Ovary (tissue), 9 donors: ENCODE measurements around the gene DNTT. TPM values are rescaled to one million over a fixed set of nuclear protein-coding genes. Genes with fewer than 3 reads are reported as not detected.

Experiments used
- DNase-seq, 5 donors: peaks; one replicate each; pipeline ENCODE4 v3.0.0-alpha.2; 2019 to 2020
- H3K27ac ChIP-seq, 2 donors: fragments of 200-600 bp; one replicate each; pipeline versions ENCODE4 v1.5.1 to v1.8.0; 2019 to 2022
- H3K27me3 ChIP-seq: fragments of 200-600 bp; one replicate; pipeline ENCODE4 v1.8.0; 2022
- H3K36me3 ChIP-seq: fragments of 200-600 bp; sonication (generic); one replicate; pipeline ENCODE4 v1.5.1; 2019
- H3K4me1 ChIP-seq: one replicate; pipeline ENCODE4 v1.8.1; 2013; ENCODE audit warnings: mild to moderate bottlenecking, moderate library complexity; ENCODE audit not compliant: insufficient read depth
- H3K4me3 ChIP-seq: fragments of 200-600 bp; sonication (generic); one replicate; pipeline ENCODE4 v1.5.1; 2017
- H3K9me3 ChIP-seq, 2 donors: fragments of 200-600 bp in 1 of 2; sonication (generic) in 1 of 2; one replicate each; pipeline versions ENCODE4 v1.5.1 to v1.8.1; 2013 to 2019; ENCODE audit warnings: mild to moderate bottlenecking in 1 of 2, moderate library complexity in 1 of 2
- EP300 ChIP-seq: sonication (generic); formaldehyde crosslinking; IDR thresholded peaks from one replicate; pipeline ENCODE4 v1.6.1; 2017; ENCODE audit warnings: antibody characterized with exemption
- POLR2A ChIP-seq: fragments of 450-650 bp; IDR thresholded peaks from one replicate; pipeline ENCODE4 v1.6.1; 2017; ENCODE audit warnings: antibody characterized with exemption, mild to moderate bottlenecking, moderate library complexity
- WGBS, 3 donors: extraction: QIAGEN DNeasy Blood & Tissue Kit in 1 of 3; methylation state at CpG; one replicate each; pipeline versions ENCODE4 v1.1.5 to v1.1.7; 2013 to 2017; 5-methylcytosine and 5-hydroxymethylcytosine counted together
- intact Hi-C, 4 donors: fragments of 100-400 bp; cut with DNase I; formaldehyde crosslinking; loops; one replicate each; pipeline versions ENCODE4 v1.11.0 to v1.15.1; 2022 to 2023
- polyA plus RNA-seq, 2 donors: library from polyadenylated mRNA; stranded (reverse); fragments of 200-250 nt in 1 of 2; fragments of 350-450 nt in 1 of 2; fragmentation: Illumina TruSeq in 1 of 2; extraction: RNeasy Lipid Tissue Mini Kit (QIAGEN cat#74804) in 1 of 2; gene quantifications; one replicate each; pipeline ENCODE4 v1.2.3, GENCODE V29; 2013 to 2014
- total RNA-seq, 7 donors: library from RNA; depleted of rRNA in 2 of 7; stranded (reverse); fragments of >200 nt in 2 of 7; fragmentation: NEBNext Ultra II Directional in 3 of 7; extraction: Animal tissue kit (Norgen Biotek cat#: 25700) in 3 of 7; gene quantifications; one replicate each; pipeline versions ENCODE4 v1.1.0 to v1.2.4, GENCODE V29; 2016 to 2023
- TF ChIP-seq, protein P1 (sequence below), 3 donors: fragments of 450-650 bp in 2 of 3; fragments of 200-600 bp in 1 of 3; IDR thresholded peaks; one replicate each; pipeline versions ENCODE4 v1.5.1 to v1.8.0; 2016 to 2022; ENCODE audit warnings: antibody characterized with exemption in 3 of 3, mild to moderate bottlenecking in 1 of 3
- donor health status: DM: no; HTN: no; CAD: no; lungs with moderate emphysema.
- donor health status: DM: no; HTN: no; CAD: no.
- donor health status: Bipolar disorder and iron deficiency.
- donor health status: DM: yes; HTN: yes; CAD: no.
- donor health status: DM: no; HTN: no; CAD: no.
- donor health status: DM: yes; HTN: yes; CAD: no.

DNTT gene
- total and polyA plus RNA-seq, 9 donors, result not detected

DNA sequence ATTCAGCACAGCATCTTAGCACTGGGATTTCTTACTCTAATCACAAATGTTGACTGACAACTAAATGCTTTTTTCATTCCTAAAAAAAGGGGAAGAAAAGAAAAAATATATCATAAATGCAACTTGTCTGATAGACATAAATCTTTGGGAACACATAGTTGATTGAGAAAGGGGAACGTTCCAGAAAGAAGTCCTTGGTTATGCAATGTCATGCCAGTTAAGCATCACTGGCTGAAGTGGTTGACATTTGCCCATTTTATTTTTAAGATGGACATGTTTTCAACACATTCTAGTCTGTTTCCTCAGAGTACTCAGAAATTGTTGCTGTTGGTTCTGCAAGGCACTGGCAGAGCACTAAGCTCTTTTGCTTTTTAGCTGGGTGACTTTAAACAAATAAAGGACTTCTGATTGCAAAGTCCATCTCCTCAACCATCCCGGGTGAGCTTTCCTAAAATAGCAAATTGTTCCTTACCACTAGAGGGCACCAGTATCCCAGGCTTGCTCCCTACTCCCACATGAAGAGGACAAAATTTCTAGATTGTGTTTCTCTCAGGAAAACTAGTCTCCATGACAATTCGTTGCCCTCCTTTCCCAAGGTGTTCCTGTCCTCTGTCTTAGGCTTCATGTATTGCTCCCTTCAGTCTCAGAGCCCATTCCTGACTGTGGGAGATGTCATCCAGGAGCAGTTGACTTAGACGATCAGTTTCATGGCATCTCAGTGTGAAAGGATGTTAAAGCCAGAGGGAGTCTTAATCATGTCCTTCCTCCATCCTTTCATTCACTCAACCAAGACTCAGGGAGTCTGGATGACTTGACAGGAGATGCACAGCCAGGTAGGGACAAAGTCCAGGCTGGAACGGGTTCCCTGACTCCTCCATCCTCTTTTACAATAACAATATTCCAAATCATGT lies 30.6 kb downstream of the DNTT start:
- H3K36me3 ChIP-seq, result no peaks in the 10 kb centered on the region
- H3K9me3 ChIP-seq, result no peaks in the 10 kb centered on the region
- TF ChIP-seq POLR2A (no peak), EP300 (no peak)
- TF ChIP-seq, protein P1, sequence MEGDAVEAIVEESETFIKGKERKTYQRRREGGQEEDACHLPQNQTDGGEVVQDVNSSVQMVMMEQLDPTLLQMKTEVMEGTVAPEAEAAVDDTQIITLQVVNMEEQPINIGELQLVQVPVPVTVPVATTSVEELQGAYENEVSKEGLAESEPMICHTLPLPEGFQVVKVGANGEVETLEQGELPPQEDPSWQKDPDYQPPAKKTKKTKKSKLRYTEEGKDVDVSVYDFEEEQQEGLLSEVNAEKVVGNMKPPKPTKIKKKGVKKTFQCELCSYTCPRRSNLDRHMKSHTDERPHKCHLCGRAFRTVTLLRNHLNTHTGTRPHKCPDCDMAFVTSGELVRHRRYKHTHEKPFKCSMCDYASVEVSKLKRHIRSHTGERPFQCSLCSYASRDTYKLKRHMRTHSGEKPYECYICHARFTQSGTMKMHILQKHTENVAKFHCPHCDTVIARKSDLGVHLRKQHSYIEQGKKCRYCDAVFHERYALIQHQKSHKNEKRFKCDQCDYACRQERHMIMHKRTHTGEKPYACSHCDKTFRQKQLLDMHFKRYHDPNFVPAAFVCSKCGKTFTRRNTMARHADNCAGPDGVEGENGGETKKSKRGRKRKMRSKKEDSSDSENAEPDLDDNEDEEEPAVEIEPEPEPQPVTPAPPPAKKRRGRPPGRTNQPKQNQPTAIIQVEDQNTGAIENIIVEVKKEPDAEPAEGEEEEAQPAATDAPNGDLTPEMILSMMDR (IDR thresholded peaks at IDR 0.05), result no peak
- H3K27me3 ChIP-seq, result no peaks in the 10 kb centered on the region
- DNase-seq, result no peak
- WGBS, 3 donors, result 35 to 40% (median 36%) methylated on average over 5 of the region's 5 CpGs
- H3K4me1 ChIP-seq, result no peaks in the 10 kb centered on the region
- intact Hi-C loops, result no loop called here
- no peak overlapping the region for H3K27ac ChIP-seq
- no peak overlapping the region for H3K4me3 ChIP-seq

DNA sequence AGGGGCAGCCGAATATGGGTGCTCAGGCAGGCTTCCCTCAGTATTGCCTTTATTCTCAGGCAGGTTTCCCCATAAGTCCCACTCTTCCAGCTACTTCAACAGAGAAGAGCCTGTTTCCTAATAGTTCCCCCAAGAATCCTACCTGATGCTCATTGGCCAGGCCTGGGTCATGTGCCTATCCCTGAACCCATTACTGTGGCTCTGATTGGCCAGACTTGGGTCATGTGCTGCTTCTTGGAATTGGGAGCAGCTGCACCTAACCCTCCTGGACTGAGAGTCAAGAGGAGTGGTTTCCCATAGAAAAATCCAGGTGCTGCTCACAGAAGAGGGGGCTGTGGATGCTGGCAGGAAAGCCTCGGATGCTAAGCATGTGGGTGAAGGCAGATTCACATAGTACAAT lies 32.9 kb downstream of the DNTT start:
- Histone ChIP-seq H3K9me3 (no peaks in the 10 kb centered on the region), H3K4me1 (no peaks in the 10 kb centered on the region), H3K27ac (no peak overlapping the region), H3K36me3 (no peaks in the 10 kb centered on the region), H3K27me3 (no peaks in the 10 kb centered on the region), H3K4me3 (no peak overlapping the region)
- no peak for DNase-seq
- intact Hi-C loops, result no loop called here
- TF ChIP-seq, protein P1 (IDR thresholded peaks at IDR 0.05), result no peak
- no peak for TF ChIP-seq EP300
- TF ChIP-seq POLR2A, result no peak
- 77 to 87% (median 77%) methylated on average over 2 of the region's 2 CpGs for WGBS, 3 donors

DNA sequence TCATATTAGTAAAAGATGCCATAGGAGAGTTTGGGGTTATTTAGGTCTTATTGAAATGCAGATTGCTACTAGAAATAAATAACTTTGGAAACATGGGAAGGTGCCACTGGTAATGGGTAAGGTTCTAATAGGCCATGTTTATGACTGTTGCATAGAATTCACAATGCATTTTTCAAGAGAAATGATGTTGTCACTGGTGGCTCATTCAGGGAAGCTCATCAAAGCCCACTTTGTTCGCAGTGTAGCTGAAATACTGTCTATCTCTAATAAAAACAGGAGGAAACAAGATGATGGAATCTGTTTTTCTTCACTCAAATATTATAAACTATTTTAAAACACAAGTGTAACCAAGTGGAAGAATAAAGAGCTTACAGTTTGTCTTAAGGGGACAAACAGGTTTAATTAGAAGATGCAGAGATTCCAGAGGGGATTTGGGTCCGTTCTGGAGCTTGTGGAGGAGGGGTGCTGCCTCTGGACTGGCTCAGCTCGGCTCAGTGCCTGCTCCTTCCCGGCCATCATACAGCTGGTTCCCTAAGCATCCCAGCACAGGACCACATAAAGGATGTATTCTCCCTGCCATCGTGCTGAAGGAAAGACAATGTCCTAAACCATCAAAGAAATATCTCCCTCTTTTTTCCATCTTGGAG lies 34.2 kb downstream of the DNTT start:
- H3K4me3 ChIP-seq, result no peak overlapping the region
- H3K27ac ChIP-seq, result no peak overlapping the region
- H3K36me3 ChIP-seq, result no peaks in the 10 kb centered on the region
- no peak for DNase-seq
- no peaks in the 10 kb centered on the region for H3K27me3 ChIP-seq
- H3K9me3 ChIP-seq, result no peaks in the 10 kb centered on the region
- WGBS, 3 donors, result 24 to 32% (median 29%) methylated on average over 5 of the region's 5 CpGs
- intact Hi-C loops, result no loop called here
- no peaks in the 10 kb centered on the region for H3K4me1 ChIP-seq
- TF ChIP-seq, protein P1 (IDR thresholded peaks at IDR 0.05), result no peak
- TF ChIP-seq EP300, result no peak
- TF ChIP-seq POLR2A, result no peak

DNA sequence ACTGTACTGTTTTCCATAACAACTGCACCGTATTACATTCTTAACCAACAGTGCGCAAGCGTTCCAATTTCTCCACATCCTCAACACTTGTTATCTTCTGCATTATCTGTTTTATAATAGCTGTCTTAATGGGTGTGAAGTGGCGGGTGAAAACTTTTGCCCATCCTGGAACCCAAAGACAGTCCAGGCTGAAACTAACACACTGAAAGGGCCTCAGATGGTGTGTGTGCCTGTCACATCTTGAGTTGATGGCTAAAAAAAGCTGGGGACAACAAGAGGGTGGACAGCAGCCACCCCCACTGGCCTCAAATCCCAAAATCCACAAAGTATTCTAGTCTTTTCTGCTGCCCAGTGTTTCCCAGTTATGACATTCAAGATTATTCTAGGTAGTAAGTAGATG lies 35.1 kb downstream of the DNTT start:
- 91 to 94% (median 93%) methylated on average over 4 of the region's 4 CpGs for WGBS, 3 donors
- intact Hi-C loops, result no loop called here
- TF ChIP-seq POLR2A (no peak), EP300 (no peak)
- TF ChIP-seq, protein P1 (IDR thresholded peaks at IDR 0.05), result no peak

More for the DNA sequence above, 35.1 kb downstream of the DNTT start:
- no peaks in the 10 kb centered on the region for H3K27me3 ChIP-seq
- no peaks in the 10 kb centered on the region for H3K36me3 ChIP-seq
- H3K9me3 ChIP-seq, result no peaks in the 10 kb centered on the region
- DNase-seq, result no peak
- H3K4me3 ChIP-seq, result no peak overlapping the region
- no peaks in the 10 kb centered on the region for H3K4me1 ChIP-seq
- no peak overlapping the region for H3K27ac ChIP-seq
